H9 (cell line): Measurements from ENCODE around the gene LCMT1. TPM values are rescaled to one million over a fixed set of nuclear protein-coding genes. Genes with fewer than 3 reads are reported as not detected.

Experiments used
- DNase-seq: peaks from one replicate; pipeline ENCODE4 v3.0.0-alpha.2; 2017
- H2AFZ ChIP-seq: one replicate; pipeline ENCODE4 v1.6.1; 2013; ENCODE audit warnings: mild to moderate bottlenecking, low read length, control low read depth, moderate library complexity
- H2AK5ac ChIP-seq: 2 replicates; pipeline ENCODE4 v1.6.1; 2013; ENCODE audit warnings: low read length, control low read depth, mixed read lengths; ENCODE audit not compliant: insufficient read length
- H2BK120ac ChIP-seq: one replicate; pipeline ENCODE4 v1.6.1; 2013; ENCODE audit warnings: low read depth, mild to moderate bottlenecking, low read length, control low read depth, inconsistent platforms; ENCODE audit not compliant: poor library complexity, severe bottlenecking
- H2BK12ac ChIP-seq: 2 replicates; pipeline ENCODE4 v1.6.1; 2013; ENCODE audit warnings: low read length, control low read depth, mixed read lengths, low read depth; ENCODE audit not compliant: insufficient read length
- H2BK15ac ChIP-seq: 2 replicates; pipeline ENCODE4 v1.6.1; 2013; ENCODE audit warnings: low read depth, low read length, control low read depth
- H2BK20ac ChIP-seq: one replicate; pipeline ENCODE4 v1.6.1; 2013; ENCODE audit warnings: low read depth, mild to moderate bottlenecking, low read length, control low read depth, inconsistent platforms; ENCODE audit not compliant: poor library complexity, severe bottlenecking
- H2BK5ac ChIP-seq: 2 replicates; pipeline ENCODE4 v1.6.1; 2013; ENCODE audit warnings: low read length, control low read depth, mixed read lengths; ENCODE audit not compliant: insufficient read length
- H3K14ac ChIP-seq: 2 replicates; pipeline ENCODE4 v1.6.1; 2013; ENCODE audit warnings: low read length, control low read depth; ENCODE audit not compliant: insufficient read depth
- H3K18ac ChIP-seq: 2 replicates; pipeline ENCODE4 v1.6.1; 2013; ENCODE audit warnings: low read depth, mild to moderate bottlenecking, mixed read lengths, low read length, control low read depth; ENCODE audit not compliant: insufficient read length
- H3K23ac ChIP-seq: 2 replicates; pipeline ENCODE4 v1.6.1; 2013; ENCODE audit warnings: low read length, control low read depth, mixed read lengths, low read depth; ENCODE audit not compliant: insufficient read length
- H3K23me2 ChIP-seq: 2 replicates; pipeline ENCODE4 v1.6.1; 2013; ENCODE audit warnings: low read depth, mild to moderate bottlenecking, mixed read lengths, low read length, control low read depth; ENCODE audit not compliant: insufficient read length, poor library complexity, severe bottlenecking
- H3K27ac ChIP-seq: 2 replicates; pipeline ENCODE4 v1.5.1; 2013; ENCODE audit warnings: low read length, control low read depth, mixed read lengths, low read depth; ENCODE audit not compliant: insufficient read length
- H3K27me3 ChIP-seq: 2 replicates; pipeline ENCODE4 v1.6.1; 2013; ENCODE audit warnings: low read length, control low read depth, inconsistent platforms; ENCODE audit not compliant: insufficient read depth
- H3K4ac ChIP-seq: 2 replicates; pipeline ENCODE4 v1.6.1; 2013; ENCODE audit warnings: low read depth, mild to moderate bottlenecking, control low read depth, inconsistent platforms, low read length, moderate library complexity
- H3K4me1 ChIP-seq: 2 replicates; pipeline ENCODE4 v1.6.1; 2013; ENCODE audit warnings: low read length, control low read depth, inconsistent platforms; ENCODE audit not compliant: insufficient read depth
- H3K4me2 ChIP-seq: 2 replicates; pipeline ENCODE4 v1.6.1; 2013; ENCODE audit warnings: low read length, control low read depth, mixed read lengths; ENCODE audit not compliant: insufficient read length, insufficient read depth
- H3K56ac ChIP-seq: 2 replicates; pipeline ENCODE4 v1.6.1; 2013; ENCODE audit warnings: low read depth, mild to moderate bottlenecking, mixed read lengths, low read length, control low read depth; ENCODE audit not compliant: insufficient read length
- H3K79me1 ChIP-seq: 2 replicates; pipeline ENCODE4 v1.6.1; 2013; ENCODE audit warnings: low read depth, mild to moderate bottlenecking, moderate library complexity, low read length, control low read depth, inconsistent platforms; ENCODE audit not compliant: insufficient read depth, poor library complexity, severe bottlenecking
- H3K79me2 ChIP-seq: 2 replicates; pipeline ENCODE4 v1.6.1; 2013; ENCODE audit warnings: low read length, control low read depth, inconsistent platforms; ENCODE audit not compliant: insufficient read depth
- H3K9ac ChIP-seq: 2 replicates; pipeline ENCODE4 v1.6.1; 2013; ENCODE audit warnings: low read length, control low read depth, mixed read lengths; ENCODE audit not compliant: insufficient read length; ENCODE audit errors: extremely low read depth
- H3K9me3 ChIP-seq: one replicate; pipeline ENCODE4 v1.6.1; 2013; ENCODE audit warnings: low read depth, low read length, inconsistent platforms; ENCODE audit not compliant: control insufficient read depth
- H3T11ph ChIP-seq: one replicate; pipeline ENCODE4 v1.6.1; 2013; ENCODE audit warnings: mild to moderate bottlenecking, low read length, control low read depth, inconsistent platforms
- H4K20me1 ChIP-seq: one replicate; pipeline ENCODE4 v1.6.1; 2013; ENCODE audit not compliant: control insufficient read depth, insufficient read length, insufficient read depth
- H4K5ac ChIP-seq: 2 replicates; pipeline ENCODE4 v1.6.1; 2013; ENCODE audit warnings: low read depth, mild to moderate bottlenecking, mixed read lengths, low read length, control low read depth; ENCODE audit not compliant: insufficient read length
- H4K8ac ChIP-seq: replicated peaks from 2 replicates; pipeline ENCODE4 v1.6.1; 2013; ENCODE audit warnings: low read length, control low read depth, mixed read lengths, low read depth; ENCODE audit not compliant: insufficient read length
- H4K91ac ChIP-seq: 2 replicates; pipeline ENCODE4 v1.6.1; 2013; ENCODE audit warnings: low read depth, mild to moderate bottlenecking, moderate library complexity, mixed read lengths, low read length, control low read depth; ENCODE audit not compliant: insufficient read length
- H3K27ac Mint-ChIP-seq, 3 experiments: 2 replicates in 2 of 3; 3 replicates in 1 of 3; pipeline ENCODE4 v1.8.0; 2020 to 2021; ENCODE audit warnings: mixed read lengths in 3 of 3, mild to moderate bottlenecking in 1 of 3, moderate library complexity in 1 of 3
- H3K27me3 Mint-ChIP-seq: 2 replicates; pipeline ENCODE4 v1.8.0; 2021; ENCODE audit warnings: low read depth, mild to moderate bottlenecking, moderate library complexity, mixed read lengths
- H3K36me3 Mint-ChIP-seq, 3 experiments: 2 replicates in 2 of 3; 3 replicates in 1 of 3; pipeline ENCODE4 v1.8.0; 2020 to 2021; ENCODE audit warnings: low read depth in 3 of 3, mixed read lengths in 3 of 3; ENCODE audit not compliant: insufficient read depth in 1 of 3
- H3K4me1 Mint-ChIP-seq, 2 experiments: 2 replicates each; pipeline ENCODE4 v1.8.0; 2020; ENCODE audit warnings: mixed read lengths in 2 of 2
- H3K4me3 Mint-ChIP-seq, 2 experiments: 2 replicates in 1 of 2; 3 replicates in 1 of 2; pipeline ENCODE4 v1.8.0; 2020 to 2021; ENCODE audit warnings: mild to moderate bottlenecking in 2 of 2, mixed read lengths in 2 of 2, moderate library complexity in 1 of 2
- H3K9me3 Mint-ChIP-seq, 2 experiments: 2 replicates in 1 of 2; 3 replicates in 1 of 2; pipeline ENCODE4 v1.8.0; 2020; ENCODE audit warnings: mild to moderate bottlenecking in 2 of 2, mixed read lengths in 2 of 2, moderate library complexity in 1 of 2
- CTCF ChIP-seq: fragments of 200-600 bp; sonication (generic); conservative IDR thresholded peaks from 3 replicates; pipeline ENCODE4 v1.8.0; 2021; ENCODE audit warnings: antibody characterized with exemption, mild to moderate bottlenecking
- WGBS: extraction: QIAGEN DNeasy Blood & Tissue Kit; methylation state at CpG from one replicate; pipeline ENCODE4 v1.1.7; 2013; ENCODE audit warnings: missing lambda C conversion rate, low lambda C conversion rate, mixed read lengths; ENCODE audit not compliant: insufficient read length; ENCODE audit errors: extremely low coverage; 5-methylcytosine and 5-hydroxymethylcytosine counted together
- total RNA-seq: library from RNA; stranded (reverse); gene quantifications from 2 replicates; pipeline ENCODE4 v1.2.1, GENCODE V29; 2021

LCMT1 gene
- total RNA-seq, 1 experiment from 2014 or later, result 81.2 TPM

DNA sequence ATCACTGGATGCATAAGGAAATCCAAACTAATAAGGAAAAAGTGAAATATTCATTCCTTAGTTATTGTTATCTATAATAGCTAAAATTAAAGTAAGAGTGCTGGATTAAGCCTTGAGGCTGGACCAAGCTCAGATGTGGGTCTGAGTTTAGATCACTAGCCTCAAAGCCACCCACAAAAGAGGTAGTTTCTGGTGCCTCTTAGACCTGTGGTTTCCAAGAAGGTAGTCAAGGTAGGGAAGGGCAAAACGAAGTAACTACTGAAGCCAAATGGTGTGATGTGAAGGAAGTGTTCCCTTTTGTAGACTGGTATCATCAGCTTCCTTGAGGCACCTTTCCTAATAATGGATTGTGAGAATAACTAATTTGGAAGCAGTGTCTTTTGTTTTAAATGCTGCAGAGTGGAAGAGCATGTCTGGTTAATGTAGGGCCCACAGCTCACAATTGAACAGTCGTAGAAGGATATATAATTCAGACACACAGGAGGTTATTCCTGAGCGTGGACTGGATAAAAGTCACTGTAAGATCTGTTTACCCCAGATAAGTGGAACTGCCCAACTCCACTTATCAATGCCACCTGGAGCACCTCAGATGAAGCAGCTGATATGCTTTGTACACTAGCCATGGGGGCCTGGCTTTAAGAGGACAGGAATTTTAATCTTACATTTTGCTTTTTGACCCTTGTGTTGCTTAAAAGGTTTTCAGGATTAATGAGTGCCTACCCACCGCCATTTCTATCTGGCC is 31.7 kb upstream of the LCMT1 start:
- no peak overlapping the region for H4K91ac ChIP-seq
- no peak overlapping the region for H3T11ph ChIP-seq
- no peak overlapping the region for H4K5ac ChIP-seq
- H3K4me2 ChIP-seq, result no peak overlapping the region
- H3K9me3 ChIP-seq, result no peaks in the 10 kb centered on the region
- H2BK12ac ChIP-seq, result no peak overlapping the region
- H3K23me2 ChIP-seq, result no peaks in the 10 kb centered on the region
- no peak overlapping the region for H3K56ac ChIP-seq
- no peak overlapping the region for H2BK15ac ChIP-seq
- H3K23ac ChIP-seq, result no peak overlapping the region
- H3K4me3 Mint-ChIP-seq, result no peak overlapping the region
- H3K27ac ChIP-seq, result no peak overlapping the region
- no peak overlapping the region for H4K8ac ChIP-seq
- no peaks in the 10 kb centered on the region for H3K36me3 Mint-ChIP-seq
- no peak overlapping the region for H2BK20ac ChIP-seq
- no peaks in the 10 kb centered on the region for H3K79me1 ChIP-seq
- no peak overlapping the region for H2BK120ac ChIP-seq
- no peaks in the 10 kb centered on the region for H4K20me1 ChIP-seq
- H3K79me2 ChIP-seq, result no peaks in the 10 kb centered on the region
- peaks cover 2% of the 10 kb centered on the region; the same call in 1 of the 2 replicates for H3K27me3 Mint-ChIP-seq
- no peaks in the 10 kb centered on the region for H3K4me1 ChIP-seq
- WGBS, result no CpG with 5 or more reads among the region's 4 CpGs
- no peak overlapping the region for H3K4ac ChIP-seq
- DNase-seq, result no peak
- no peak overlapping the region for H3K27ac Mint-ChIP-seq
- no peak overlapping the region for H2BK5ac ChIP-seq
- no peaks in the 10 kb centered on the region for H3K27me3 ChIP-seq
- H3K14ac ChIP-seq, result no peak overlapping the region
- no peak overlapping the region for H3K9ac ChIP-seq
- H3K4me1 Mint-ChIP-seq, result no peaks in the 10 kb centered on the region
- TF ChIP-seq CTCF, result no peak
- no peak overlapping the region for H2AFZ ChIP-seq
- H3K9me3 Mint-ChIP-seq, result peaks cover 0 to 2% of the 10 kb centered on the region in 2 experiments; a peak in 2 of 5 replicates
- H2AK5ac ChIP-seq, result no peak overlapping the region
- H3K18ac ChIP-seq, result no peak overlapping the region
